ENCODE measurements around the gene SPTBN1.
A peak's percentile ranks its signal among the peaks of the same experiment; 100 is the strongest.
"Not testable (repeated sequence)": the region's sequence is repeated elsewhere in the genome, so short reads cannot be mapped to it uniquely, and the experiment has no call there.

SPTBN1 gene

GRCh38 chr2:54473851-54474250, 17.7 kb downstream of the SPTBN1 start:
- DNase-seq: no peak

GRCh38 chr2:54475285-54475684, 19.2 kb downstream of the SPTBN1 start:
- no peak for DNase-seq

- DNase-seq: no peak
Observed at GRCh38 chr2:54475919-54476318, 19.8 kb downstream of the SPTBN1 start.

GRCh38 chr2:54476852-54477251, 20.7 kb downstream of the SPTBN1 start:
- DNase-seq: no peak

- no peak for DNase-seq
Observed at GRCh38 chr2:54477896-54478295, 21.8 kb downstream of the SPTBN1 start.

GRCh38 chr2:54478899-54479298, 22.8 kb downstream of the SPTBN1 start:
- no peak for DNase-seq

- DNase-seq: peak; percentile 10
Observed at GRCh38 chr2:54479424-54479823, 23.3 kb downstream of the SPTBN1 start.

- DNase-seq: no peak
Observed at GRCh38 chr2:54480025-54480424, 23.9 kb downstream of the SPTBN1 start.

DNA sequence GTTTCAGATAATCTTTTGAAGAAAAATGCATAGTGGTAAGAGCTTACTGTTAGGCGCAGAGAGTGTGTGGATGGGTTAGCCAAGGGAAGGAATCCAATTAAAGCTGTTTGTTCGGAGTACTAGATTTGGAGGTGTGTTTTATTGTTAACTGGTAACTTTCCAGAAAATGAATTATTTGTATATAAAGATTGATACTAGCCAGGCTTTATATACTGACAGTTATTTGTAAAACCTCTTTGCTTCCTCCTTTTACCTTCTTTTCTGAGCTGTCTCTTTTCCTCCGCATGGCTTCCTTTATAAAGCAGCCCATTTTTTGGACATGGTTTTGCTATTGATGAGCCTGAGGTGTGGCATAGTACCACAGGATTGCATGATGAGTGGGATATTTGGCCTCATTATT, 25.6 kb downstream of the SPTBN1 start:
- no peak for DNase-seq

GRCh38 chr2:54482715-54483114, 26.6 kb downstream of the SPTBN1 start:
- no peak for DNase-seq

GRCh38 chr2:54483426-54483825, 27.3 kb downstream of the SPTBN1 start:
- DNase-seq: no peak

GRCh38 chr2:54485756-54486155, 29.6 kb downstream of the SPTBN1 start:
- DNase-seq: not testable (repeated sequence)

DNA sequence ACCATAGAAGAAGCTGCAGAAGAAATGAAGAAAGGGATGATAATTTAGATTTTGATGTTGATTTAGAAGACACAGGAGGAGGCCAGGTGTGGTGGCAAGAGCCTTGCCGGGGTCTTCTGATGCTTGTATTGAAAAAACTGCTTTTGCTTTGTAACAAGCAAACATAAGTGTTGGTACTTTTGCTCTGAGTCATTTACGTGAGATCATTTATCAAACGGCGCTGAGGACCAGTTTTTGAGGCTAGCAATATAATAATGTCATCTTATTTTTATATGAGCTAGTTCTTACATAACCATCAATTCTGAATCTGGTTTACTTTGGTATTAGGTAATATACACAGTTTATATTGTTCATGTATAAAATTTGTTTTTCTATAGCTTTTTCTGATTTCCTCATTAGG, 30.6 kb downstream of the SPTBN1 start:
- DNase-seq: no peak

- DNase-seq: no peak
Observed at GRCh38 chr2:54490863-54491262, 34.7 kb downstream of the SPTBN1 start.

DNA sequence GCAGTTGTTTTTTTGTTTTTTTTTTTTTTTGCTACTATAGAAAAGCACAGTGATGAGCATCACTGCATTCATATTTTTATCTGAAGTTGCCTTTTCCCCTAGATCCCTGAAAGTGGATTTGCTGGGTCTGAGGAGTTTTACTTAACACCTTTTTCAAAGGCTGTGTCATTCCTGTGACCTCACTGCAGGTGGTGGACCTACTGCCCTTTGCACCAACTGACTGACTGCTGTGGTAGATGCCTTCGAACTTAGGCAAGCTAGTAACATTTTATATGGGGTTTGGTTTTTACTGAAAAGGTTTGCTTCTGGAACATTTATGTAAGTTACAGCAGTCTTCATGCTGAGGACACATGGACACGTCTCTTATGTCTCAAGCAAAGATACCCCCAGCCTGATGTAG, 36.2 kb downstream of the SPTBN1 start:
- DNase-seq: no peak

DNA sequence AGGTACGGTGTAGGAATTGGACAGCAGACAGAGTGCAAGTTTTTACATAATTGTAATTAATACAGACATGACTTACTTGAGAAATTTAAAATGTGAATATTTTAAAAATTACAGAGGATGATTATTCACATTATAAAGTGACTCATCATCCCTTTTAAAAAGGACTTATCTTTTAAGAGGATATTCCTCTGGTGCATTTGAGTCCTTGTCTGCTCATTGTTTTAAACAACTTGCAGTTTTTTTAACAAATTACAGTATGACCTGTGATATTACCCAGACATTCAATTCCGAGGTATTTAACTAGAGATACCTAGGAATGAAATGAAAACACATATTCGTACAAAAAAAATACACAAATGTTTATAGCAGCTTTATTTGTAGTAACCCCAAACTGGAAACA, 38.0 kb downstream of the SPTBN1 start:
- DNase-seq: no peak

GRCh38 chr2:54496920-54497319, 40.8 kb downstream of the SPTBN1 start:
- DNase-seq: no peak

DNA sequence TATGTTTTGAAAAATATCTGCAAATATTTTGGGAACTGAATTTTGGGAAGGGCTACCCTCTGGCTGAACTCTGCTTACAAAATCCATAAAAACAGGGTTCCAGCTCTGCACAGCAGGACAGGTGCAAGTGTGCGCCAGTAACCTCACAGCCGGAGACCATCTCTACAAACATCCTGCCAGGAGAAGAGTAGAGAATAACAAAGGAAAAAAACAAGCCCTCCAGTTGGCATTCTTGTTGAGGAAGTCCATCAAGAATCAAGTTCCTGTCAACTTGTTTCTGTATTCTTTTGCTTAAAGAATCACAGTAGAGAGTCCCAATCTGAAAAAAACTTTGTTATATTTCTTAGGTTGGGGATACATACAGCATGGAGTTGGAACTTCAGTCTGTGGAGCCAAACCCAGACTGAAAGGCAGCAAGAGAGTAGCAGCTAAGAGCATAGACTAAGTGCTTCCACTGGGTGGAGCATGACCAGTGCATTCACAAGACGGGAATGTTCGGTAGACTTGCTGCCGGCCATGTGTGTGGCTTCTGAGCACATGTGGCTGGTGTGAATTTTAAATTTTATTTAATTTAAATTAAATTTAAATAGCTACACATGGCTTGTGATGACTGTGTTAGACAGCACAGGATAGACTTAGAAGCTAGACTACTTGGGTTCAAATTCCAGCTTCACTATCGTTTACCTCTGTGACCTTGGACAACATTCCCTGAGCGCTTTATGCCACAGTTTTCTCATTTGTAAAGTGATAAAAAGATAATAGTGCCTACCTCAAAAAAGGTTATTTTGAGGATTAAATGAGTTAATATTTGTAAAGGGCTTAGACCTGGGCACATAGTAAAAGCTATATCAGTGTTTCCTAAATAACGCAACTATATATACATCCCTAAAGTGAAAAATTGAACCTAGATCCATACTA, 41.9 kb downstream of the SPTBN1 start:
- DNase-seq: no peak

DNA sequence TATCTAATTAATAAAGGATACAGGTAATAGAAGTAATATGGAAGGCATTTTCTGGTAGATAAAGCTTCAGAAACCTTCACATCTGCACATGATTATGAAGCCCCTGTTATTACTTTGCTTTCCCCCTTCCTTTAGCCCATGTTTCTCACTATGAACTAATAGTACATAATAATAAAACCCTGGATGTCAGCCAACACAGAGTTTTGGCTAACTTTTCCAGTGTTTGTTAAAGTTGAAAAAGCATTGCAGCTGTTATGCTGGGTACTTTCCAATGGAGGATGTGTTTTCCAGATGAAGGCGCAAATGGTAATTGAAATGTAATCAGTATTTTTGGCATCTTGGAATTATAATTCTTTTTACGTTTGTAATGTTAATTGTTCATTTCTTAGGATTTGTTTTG, 43.5 kb downstream of the SPTBN1 start:
- no peak for DNase-seq

DNA sequence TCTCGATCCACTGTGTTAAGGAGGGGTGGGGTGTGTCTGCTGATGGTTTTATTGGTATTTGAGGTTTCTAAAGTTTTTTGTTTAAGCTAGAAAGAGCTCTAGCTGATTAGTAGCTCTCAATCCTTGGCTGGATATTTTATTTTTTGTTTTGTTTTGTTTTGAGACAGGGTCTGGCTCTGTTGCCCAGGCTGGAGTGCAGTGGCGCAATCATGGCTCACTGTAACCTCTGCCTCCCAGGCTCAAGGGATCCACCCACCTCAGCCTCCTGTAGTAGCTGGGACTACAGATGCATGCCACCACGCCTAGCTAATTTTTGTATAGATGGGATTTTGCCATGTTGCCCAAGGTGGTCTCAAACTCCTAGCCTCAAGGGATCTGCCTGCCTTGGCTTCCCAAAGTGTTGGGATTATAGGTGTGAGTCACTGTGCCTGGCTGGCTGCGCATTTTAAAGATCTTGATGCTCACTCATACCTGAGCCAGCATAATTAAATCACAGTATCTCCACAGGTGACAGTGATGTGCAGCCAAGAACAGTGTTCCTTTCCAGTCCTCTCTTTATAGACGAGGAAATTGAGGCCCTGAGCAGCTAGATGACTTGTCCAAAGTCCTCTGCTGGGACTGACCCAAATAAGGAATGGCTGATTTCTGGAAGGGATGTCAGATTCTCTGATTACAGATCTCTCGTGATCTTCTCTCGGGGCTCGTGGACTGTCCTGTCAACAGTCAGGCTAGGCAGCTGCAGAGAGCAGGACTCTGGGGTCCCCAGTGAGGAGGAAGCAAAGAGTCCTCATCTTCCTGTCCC, 44.5 kb downstream of the SPTBN1 start:
- DNase-seq: no peak

- no peak for DNase-seq
Observed at GRCh38 chr2:54502731-54503130, 46.6 kb downstream of the SPTBN1 start.

GRCh38 chr2:54503192-54503591, 47.1 kb downstream of the SPTBN1 start:
- DNase-seq: peak; percentile 5

DNA sequence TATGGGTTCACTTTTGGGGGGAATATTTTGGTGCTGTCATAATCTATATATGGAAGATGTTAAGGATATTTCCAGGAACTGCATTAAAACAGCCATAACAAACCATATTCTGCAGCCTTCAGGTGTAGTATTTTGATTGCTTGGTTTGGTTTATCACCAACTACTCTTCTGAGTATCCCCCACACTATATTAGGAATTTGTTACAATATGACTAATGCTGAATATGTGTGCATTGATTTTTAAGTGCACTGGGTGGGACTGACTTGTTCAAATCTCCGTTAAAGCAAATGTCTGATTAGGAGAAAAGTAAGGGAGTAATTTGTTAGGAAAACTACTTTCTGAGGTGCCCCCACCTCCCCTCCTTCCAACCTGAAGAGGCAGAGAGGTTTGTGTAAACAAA, 47.7 kb downstream of the SPTBN1 start:
- DNase-seq: no peak

- DNase-seq: no peak
Observed at GRCh38 chr2:54504866-54505265, 48.7 kb downstream of the SPTBN1 start.

All from inflammatory macrophage treated with lipopolysaccharide for 4 hours (primary cell).